ENCODE data around the gene TENM4.

- no peak for TF ChIP-seq POLR2A (IDR thresholded peaks at IDR 0.05)
- no peak for TF ChIP-seq CTCF (IDR thresholded peaks at IDR 0.05)
Observed at GRCh38 chr11:78735711-78736110, 705.1 kb downstream of the TENM4 start.
